ENCODE data around the gene SPART. TPM values are rescaled to one million over a fixed set of nuclear protein-coding genes. Genes with fewer than 3 reads are reported as not detected.

Gene SPART
- total RNA-seq, 1 donor from 2014 or later, result 76.5 TPM

DNA sequence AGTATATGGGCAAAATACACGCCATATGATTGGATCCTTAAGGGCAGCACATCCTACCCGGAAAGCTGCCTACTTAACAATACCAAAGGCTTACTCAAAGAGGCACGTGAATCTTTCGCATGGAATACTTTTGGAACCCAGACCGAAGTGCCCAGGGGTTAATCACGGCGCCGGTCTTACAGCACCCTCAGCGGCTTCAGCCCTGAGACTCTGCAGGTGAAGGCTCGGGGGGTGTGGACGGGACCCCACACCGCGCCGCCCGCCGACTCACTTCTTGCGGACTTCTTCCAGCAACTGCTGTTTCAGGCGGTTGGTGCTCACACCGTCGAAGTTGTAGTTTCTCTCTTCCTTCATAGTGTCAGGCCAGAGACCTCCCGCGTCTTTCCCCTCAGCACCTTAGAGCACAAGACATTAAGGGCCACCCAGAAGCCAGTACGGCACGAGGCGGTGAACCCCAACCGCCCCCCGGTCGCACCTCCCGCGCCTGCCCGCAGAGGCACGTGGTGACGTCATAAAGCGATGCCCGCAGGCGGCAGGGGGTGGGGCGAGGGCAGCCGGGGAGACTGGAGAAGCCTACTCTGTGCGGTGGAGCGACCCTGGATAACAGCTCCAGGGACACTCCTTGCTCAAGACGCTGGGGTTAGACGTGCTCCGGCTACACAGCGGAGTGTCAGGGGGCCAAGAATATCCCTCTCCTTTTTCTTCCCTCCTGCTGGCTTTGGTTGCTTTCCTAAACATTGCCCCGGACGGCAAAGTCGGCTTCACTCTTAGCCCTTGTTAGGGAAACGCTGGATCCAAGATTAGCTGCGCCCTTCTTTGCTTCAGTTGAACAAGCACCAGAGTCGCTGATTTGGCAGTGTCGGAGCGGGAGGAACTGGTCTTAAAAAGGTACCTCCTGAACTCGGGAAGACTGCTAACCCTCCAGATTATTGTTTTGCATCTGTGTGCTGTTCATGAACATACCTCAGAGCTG, 48.5 kb downstream of the SPART start, which contains the start of gene CCDC169:
Gene CCDC169, minus strand, starts transcription at position 449 of the 973 bp plus-strand sequence. Its CDS starts 95 bp downstream, at position 354.
- H3K4me1 Mint-ChIP-seq (ENCODE audit: low read depth), result peaks cover 10% of the 10 kb centered on the region
- peaks cover 9% of the 10 kb centered on the region for H3K36me3 Mint-ChIP-seq (ENCODE audit: insufficient read depth)
- DNase-seq (ENCODE audit: low spot score, unreplicated experiment), result peak; percentile 51
- peak within 1 kb of the TSS; percentile 95 for H3K27ac Mint-ChIP-seq
- peaks cover 2% of the 10 kb centered on the region for H3K9me3 Mint-ChIP-seq (ENCODE audit: low read depth)
- TF ChIP-seq, protein P1, sequence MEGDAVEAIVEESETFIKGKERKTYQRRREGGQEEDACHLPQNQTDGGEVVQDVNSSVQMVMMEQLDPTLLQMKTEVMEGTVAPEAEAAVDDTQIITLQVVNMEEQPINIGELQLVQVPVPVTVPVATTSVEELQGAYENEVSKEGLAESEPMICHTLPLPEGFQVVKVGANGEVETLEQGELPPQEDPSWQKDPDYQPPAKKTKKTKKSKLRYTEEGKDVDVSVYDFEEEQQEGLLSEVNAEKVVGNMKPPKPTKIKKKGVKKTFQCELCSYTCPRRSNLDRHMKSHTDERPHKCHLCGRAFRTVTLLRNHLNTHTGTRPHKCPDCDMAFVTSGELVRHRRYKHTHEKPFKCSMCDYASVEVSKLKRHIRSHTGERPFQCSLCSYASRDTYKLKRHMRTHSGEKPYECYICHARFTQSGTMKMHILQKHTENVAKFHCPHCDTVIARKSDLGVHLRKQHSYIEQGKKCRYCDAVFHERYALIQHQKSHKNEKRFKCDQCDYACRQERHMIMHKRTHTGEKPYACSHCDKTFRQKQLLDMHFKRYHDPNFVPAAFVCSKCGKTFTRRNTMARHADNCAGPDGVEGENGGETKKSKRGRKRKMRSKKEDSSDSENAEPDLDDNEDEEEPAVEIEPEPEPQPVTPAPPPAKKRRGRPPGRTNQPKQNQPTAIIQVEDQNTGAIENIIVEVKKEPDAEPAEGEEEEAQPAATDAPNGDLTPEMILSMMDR (IDR thresholded peaks at IDR 0.05; ENCODE audit: unreplicated experiment), result no peak
- H3K4me3 Mint-ChIP-seq (ENCODE audit: low read depth), result peak within 1 kb of the TSS; percentile 90
- no peaks in the 10 kb centered on the region for H3K27me3 Mint-ChIP-seq

DNA sequence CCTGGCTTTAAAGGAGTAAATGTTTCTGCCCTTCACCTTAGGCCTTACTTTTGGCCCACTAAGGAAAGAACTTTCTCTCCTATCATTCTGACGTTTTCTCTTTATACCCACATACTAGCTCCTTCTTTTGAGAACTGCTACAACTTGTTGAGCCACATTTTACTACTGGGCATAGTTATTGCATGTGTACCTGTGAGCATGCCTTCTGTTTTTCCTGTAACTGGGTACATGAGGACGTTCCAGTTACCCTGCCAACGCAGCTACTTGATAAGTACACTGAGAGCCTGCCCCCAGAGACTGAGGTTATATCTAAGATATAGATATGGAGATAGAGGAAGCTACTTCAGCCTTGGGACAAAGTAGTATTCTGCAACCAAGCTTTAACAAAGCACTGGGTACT, 52.1 kb downstream of the SPART start:
- Mint-ChIP-seq H3K27ac (no peak overlapping the region), H3K27me3 (no peaks in the 10 kb centered on the region), H3K4me3 (ENCODE audit: low read depth) (no peak overlapping the region), H3K36me3 (ENCODE audit: insufficient read depth) (peaks cover 12% of the 10 kb centered on the region), H3K9me3 (ENCODE audit: low read depth) (peaks cover 11% of the 10 kb centered on the region), H3K4me1 (ENCODE audit: low read depth) (peaks cover 5% of the 10 kb centered on the region)
- TF ChIP-seq, protein P1 (IDR thresholded peaks at IDR 0.05; ENCODE audit: unreplicated experiment), result no peak
- no peak for DNase-seq (ENCODE audit: low spot score, unreplicated experiment)

DNA sequence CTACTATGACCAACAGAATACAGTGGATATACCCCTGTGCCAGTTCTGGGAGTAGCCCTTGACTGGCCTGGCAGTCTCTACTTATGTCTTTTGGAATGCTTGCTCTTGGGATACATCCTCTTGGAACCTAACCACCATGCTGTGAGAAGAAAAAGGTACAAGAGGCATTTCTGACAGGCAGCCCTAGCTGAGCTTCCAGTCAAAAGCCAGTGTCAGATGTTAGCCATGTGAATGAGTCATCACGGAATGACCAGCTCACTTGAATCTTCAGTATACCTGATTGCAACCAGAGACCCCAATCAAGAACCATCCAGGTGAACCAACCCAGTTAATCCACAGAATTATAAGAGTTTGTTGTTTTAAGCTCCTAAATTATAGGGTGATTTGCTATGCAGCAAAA, 52.7 kb downstream of the SPART start:
- Mint-ChIP-seq H3K36me3 (ENCODE audit: insufficient read depth) (peaks cover 12% of the 10 kb centered on the region), H3K27me3 (no peaks in the 10 kb centered on the region), H3K27ac (no peak overlapping the region), H3K9me3 (ENCODE audit: low read depth) (peaks cover 11% of the 10 kb centered on the region), H3K4me3 (ENCODE audit: low read depth) (no peak overlapping the region), H3K4me1 (ENCODE audit: low read depth) (peaks cover 5% of the 10 kb centered on the region)
- TF ChIP-seq, protein P1 (IDR thresholded peaks at IDR 0.05; ENCODE audit: unreplicated experiment), result no peak
- DNase-seq (ENCODE audit: low spot score, unreplicated experiment), result no peak

DNA sequence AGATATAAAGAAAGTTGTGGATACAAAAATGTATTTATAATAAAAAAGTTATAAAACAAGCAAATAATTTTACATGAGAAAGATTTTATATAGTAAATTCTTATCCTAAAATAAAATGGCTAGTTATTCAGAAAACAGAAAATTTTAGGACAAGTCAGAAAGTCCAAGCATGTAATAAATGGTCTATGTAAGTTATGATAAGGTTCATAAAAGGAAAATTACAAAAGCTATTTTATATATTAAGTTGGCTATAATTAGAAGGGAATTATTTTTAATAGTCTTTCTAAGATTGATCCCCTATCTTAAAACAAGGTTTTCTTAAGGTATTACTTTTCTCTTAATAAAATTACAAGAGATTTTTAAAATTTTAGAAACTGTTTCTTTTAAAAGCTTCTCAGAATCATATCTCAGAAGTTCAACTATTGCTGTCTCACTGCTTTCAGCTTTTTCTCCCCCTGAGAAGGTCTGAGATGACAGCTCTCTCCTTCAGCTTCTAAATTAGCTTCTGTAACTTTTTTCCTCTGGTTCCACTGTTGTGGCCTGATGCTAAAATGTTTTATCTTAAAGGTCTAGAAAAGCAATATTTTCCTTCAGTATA, 57.3 kb downstream of the SPART start:
- Mint-ChIP-seq H3K27ac (no peak overlapping the region), H3K36me3 (ENCODE audit: insufficient read depth) (peaks cover 12% of the 10 kb centered on the region), H3K4me1 (ENCODE audit: low read depth) (no peaks in the 10 kb centered on the region), H3K4me3 (ENCODE audit: low read depth) (no peak overlapping the region), H3K9me3 (ENCODE audit: low read depth) (peaks cover 22% of the 10 kb centered on the region), H3K27me3 (no peaks in the 10 kb centered on the region)
- no peak for DNase-seq (ENCODE audit: low spot score, unreplicated experiment)
- TF ChIP-seq, protein P1 (IDR thresholded peaks at IDR 0.05; ENCODE audit: unreplicated experiment), result no peak

DNA sequence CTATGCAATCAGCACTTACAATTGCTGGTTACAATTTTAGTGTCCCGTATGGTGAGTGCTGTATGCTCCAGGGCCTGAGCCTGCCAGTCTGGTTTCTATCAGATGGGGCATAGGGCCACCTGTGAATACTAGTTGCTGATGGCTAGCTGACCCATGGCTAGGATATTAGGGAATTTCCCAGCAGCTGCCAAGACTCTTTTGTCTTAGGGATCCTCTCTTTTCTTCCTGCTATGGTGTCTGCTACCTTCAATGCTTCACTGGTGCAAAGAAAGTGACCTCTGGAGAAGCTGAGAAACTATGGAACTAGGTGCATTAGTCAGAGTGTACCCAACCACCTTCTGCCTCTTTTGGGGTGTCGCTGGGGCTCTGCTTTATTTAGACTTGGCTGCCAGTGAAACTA, 60.2 kb downstream of the SPART start:
- Mint-ChIP-seq H3K36me3 (ENCODE audit: insufficient read depth) (peaks cover 9% of the 10 kb centered on the region), H3K4me1 (ENCODE audit: low read depth) (no peaks in the 10 kb centered on the region), H3K27ac (no peak overlapping the region), H3K27me3 (no peaks in the 10 kb centered on the region), H3K9me3 (ENCODE audit: low read depth) (peaks cover 17% of the 10 kb centered on the region), H3K4me3 (ENCODE audit: low read depth) (no peak overlapping the region)
- TF ChIP-seq, protein P1 (IDR thresholded peaks at IDR 0.05; ENCODE audit: unreplicated experiment), result no peak
- DNase-seq (ENCODE audit: low spot score, unreplicated experiment), result no peak
